ENCODE data around the gene CTDP1.

CTDP1 gene

GRCh38 chr18:79754022-79754761 is 74.6 kb downstream of the CTDP1 start:
- Histone ChIP-seq H3K4me2 (ENCODE audit: low read length) (no peak overlapping the region), H3K27ac (ENCODE audit: low read depth, low read length, poor library complexity, severe bottlenecking) (no peak overlapping the region), H4K20me1 (ENCODE audit: insufficient read depth, low read length) (no peaks in the 10 kb centered on the region), H3K9me3 (ENCODE audit: low read length) (peaks cover 5% of the 10 kb centered on the region; the same call in 1 of the 2 replicates), H3K79me2 (ENCODE audit: insufficient read depth, low read length) (no peaks in the 10 kb centered on the region), H3K4me1 (ENCODE audit: insufficient read depth, low read length, severe bottlenecking) (no peaks in the 10 kb centered on the region), H3K4me3 (ENCODE audit: low read depth, low read length, poor library complexity, severe bottlenecking) (no peak overlapping the region), H3K9ac (ENCODE audit: low read length) (no peak overlapping the region), H3K36me3 (ENCODE audit: insufficient read depth, low read length) (peaks cover 34% of the 10 kb centered on the region), H2AFZ (ENCODE audit: low read length) (no peak overlapping the region), H3K27me3 (ENCODE audit: insufficient read depth, low read length) (no peaks in the 10 kb centered on the region), H3F3A (ENCODE audit: insufficient read depth, low read length) (no peaks in the 10 kb centered on the region), H3K9me2 (ENCODE audit: low read depth, low read length) (no peaks in the 10 kb centered on the region)
- TF ChIP-seq EZH2 (IDR thresholded peaks at IDR 0.05; ENCODE audit: borderline replicate concordance, low read length) (no peak), CTCF (IDR thresholded peaks at IDR 0.05; ENCODE audit: low read length) (no peak)

DNA sequence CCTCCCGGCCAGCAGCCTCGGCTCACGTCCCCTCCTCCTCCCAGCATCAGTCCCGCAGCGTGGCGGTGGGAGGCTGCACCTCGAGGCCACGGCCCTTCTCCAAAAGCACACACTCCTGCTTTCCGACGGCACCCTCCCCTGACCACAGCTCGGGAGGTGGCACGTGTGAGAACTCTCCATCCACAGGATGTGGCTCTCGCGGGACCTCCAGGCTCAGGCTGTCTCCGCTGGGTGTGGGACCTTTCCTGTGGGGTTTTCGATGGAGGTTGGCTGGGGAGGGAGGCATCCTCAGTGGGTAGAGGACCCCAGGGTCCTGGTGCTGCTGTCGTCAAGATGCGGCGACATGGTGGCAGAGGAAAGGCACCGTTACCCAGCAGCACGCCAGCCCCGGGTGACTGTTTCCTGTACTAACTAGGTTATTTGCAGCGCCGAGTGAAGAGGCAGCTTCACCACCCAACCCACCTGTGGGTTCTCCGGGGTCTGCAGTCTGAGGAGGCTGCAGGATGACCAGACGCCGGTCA is 75.3 kb downstream of the CTDP1 start:
- no peak overlapping the region for H3K27ac ChIP-seq (ENCODE audit: low read depth, low read length, poor library complexity, severe bottlenecking)
- H3K79me2 ChIP-seq (ENCODE audit: insufficient read depth, low read length), result no peaks in the 10 kb centered on the region
- no peak overlapping the region for H3K9ac ChIP-seq (ENCODE audit: low read length)
- no peak overlapping the region for H3K4me3 ChIP-seq (ENCODE audit: low read depth, low read length, poor library complexity, severe bottlenecking)
- H3K9me3 ChIP-seq (ENCODE audit: low read length), result peaks cover 6% of the 10 kb centered on the region; the same call in 1 of the 2 replicates
- H3F3A ChIP-seq (ENCODE audit: insufficient read depth, low read length), result no peaks in the 10 kb centered on the region
- no peak for TF ChIP-seq EZH2 (IDR thresholded peaks at IDR 0.05; ENCODE audit: borderline replicate concordance, low read length)
- no peak for TF ChIP-seq CTCF (IDR thresholded peaks at IDR 0.05; ENCODE audit: low read length)
- no peak overlapping the region for H2AFZ ChIP-seq (ENCODE audit: low read length)
- no peaks in the 10 kb centered on the region for H3K27me3 ChIP-seq (ENCODE audit: insufficient read depth, low read length)
- H3K9me2 ChIP-seq (ENCODE audit: low read depth, low read length), result no peaks in the 10 kb centered on the region
- H4K20me1 ChIP-seq (ENCODE audit: insufficient read depth, low read length), result no peaks in the 10 kb centered on the region
- no peak overlapping the region for H3K4me2 ChIP-seq (ENCODE audit: low read length)
- peaks cover 29% of the 10 kb centered on the region for H3K36me3 ChIP-seq (ENCODE audit: insufficient read depth, low read length)
- H3K4me1 ChIP-seq (ENCODE audit: insufficient read depth, low read length, severe bottlenecking), result no peaks in the 10 kb centered on the region

DNA sequence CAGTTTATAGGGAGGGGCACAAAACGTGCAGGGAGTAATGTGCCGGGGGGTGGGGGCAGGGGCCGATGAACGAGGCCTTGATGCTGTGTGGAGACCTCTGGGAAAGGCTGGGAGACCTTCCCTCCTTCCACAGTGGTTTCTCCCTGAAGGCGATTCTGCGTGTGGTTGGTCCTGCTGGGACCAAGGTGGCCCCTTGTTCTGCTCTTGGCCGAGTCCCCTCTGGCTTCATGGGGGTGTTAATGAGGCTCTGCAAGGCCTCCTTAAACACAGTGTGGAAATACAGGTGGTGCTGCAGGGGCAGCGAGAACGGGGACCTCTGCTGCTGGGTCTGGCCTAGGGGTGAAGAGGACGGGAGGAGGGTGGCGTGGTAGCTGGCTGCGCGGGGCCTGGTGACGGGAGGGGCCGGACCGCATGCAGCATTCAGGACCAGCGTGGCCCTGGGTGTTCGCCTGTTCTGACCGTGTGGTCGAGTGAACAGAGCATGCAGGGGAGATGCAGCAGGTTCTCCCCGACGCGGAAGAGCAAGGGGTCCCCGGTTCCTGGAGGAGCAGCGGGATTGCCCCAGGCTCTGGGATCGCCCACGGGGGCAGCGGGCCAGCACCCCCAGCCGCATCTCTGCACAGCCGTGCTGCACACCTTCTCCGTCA is 76.0 kb downstream of the CTDP1 start:
- Histone ChIP-seq H4K20me1 (ENCODE audit: insufficient read depth, low read length) (no peaks in the 10 kb centered on the region), H3K4me3 (ENCODE audit: low read depth, low read length, poor library complexity, severe bottlenecking) (no peak overlapping the region), H3K36me3 (ENCODE audit: insufficient read depth, low read length) (peaks cover 29% of the 10 kb centered on the region), H3K9me2 (ENCODE audit: low read depth, low read length) (no peaks in the 10 kb centered on the region), H3K27ac (ENCODE audit: low read depth, low read length, poor library complexity, severe bottlenecking) (no peak overlapping the region), H2AFZ (ENCODE audit: low read length) (no peak overlapping the region), H3K79me2 (ENCODE audit: insufficient read depth, low read length) (no peaks in the 10 kb centered on the region), H3K9ac (ENCODE audit: low read length) (no peak overlapping the region), H3K4me1 (ENCODE audit: insufficient read depth, low read length, severe bottlenecking) (no peaks in the 10 kb centered on the region), H3K9me3 (ENCODE audit: low read length) (peaks cover 6% of the 10 kb centered on the region; the same call in 1 of the 2 replicates), H3F3A (ENCODE audit: insufficient read depth, low read length) (no peaks in the 10 kb centered on the region), H3K27me3 (ENCODE audit: insufficient read depth, low read length) (no peaks in the 10 kb centered on the region), H3K4me2 (ENCODE audit: low read length) (no peak overlapping the region)
- no peak for TF ChIP-seq CTCF (IDR thresholded peaks at IDR 0.05; ENCODE audit: low read length)
- no peak for TF ChIP-seq EZH2 (IDR thresholded peaks at IDR 0.05; ENCODE audit: borderline replicate concordance, low read length)

All from OCI-LY1 (cell line).